ENCODE results near the gene MEOX1. TPM values are rescaled to one million over a fixed set of nuclear protein-coding genes. Genes with fewer than 3 reads are reported as not detected.

MEOX1 gene
- total RNA-seq, 1 experiment from 2014 or later = not detected

DNA sequence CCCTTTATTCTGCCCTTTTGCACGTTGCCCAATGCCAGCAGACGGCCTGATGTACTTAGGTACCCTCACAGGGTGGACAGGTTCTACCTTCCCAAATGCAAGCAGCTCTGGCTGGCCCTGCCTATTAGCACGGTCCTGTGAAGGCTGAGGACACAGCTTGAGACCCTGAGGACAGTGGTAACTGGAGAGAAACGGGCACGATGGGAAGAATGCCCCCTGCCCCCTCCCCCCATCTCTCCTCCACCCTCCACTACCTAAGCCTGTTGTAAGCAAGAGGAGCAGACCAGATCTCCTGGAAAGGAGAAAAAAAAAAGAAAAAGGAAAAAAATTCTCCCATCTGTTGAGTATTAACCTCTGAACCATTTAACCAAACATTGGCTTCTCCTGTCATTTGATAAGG is 34.1 kb downstream of the MEOX1 start:
- Histone ChIP-seq H3K27ac (ENCODE audit: low read length) (no peak overlapping the region), H3K4me2 (ENCODE audit: low read depth, low read length, poor library complexity, severe bottlenecking) (no peak overlapping the region), H2AFZ (ENCODE audit: low read length) (no peak overlapping the region), H3K9ac (ENCODE audit: low read length) (no peak overlapping the region), H3K4me1 (ENCODE audit: low read length) (no peaks in the 10 kb centered on the region), H3K36me3 (ENCODE audit: insufficient read depth, low read length) (no peaks in the 10 kb centered on the region), H3K9me3 (ENCODE audit: low read length) (no peaks in the 10 kb centered on the region), H4K20me1 (ENCODE audit: insufficient read depth, low read depth, low read length) (no peaks in the 10 kb centered on the region), H3K79me2 (ENCODE audit: low read length) (no peaks in the 10 kb centered on the region), H3K9me2 (replicated peaks; ENCODE audit: insufficient read depth, low read length) (no peaks in the 10 kb centered on the region), H3K27me3 (ENCODE audit: low read length) (no peaks in the 10 kb centered on the region), H3K4me3 (ENCODE audit: low read length) (no peak overlapping the region)
- DNase-seq = no peak

DNA sequence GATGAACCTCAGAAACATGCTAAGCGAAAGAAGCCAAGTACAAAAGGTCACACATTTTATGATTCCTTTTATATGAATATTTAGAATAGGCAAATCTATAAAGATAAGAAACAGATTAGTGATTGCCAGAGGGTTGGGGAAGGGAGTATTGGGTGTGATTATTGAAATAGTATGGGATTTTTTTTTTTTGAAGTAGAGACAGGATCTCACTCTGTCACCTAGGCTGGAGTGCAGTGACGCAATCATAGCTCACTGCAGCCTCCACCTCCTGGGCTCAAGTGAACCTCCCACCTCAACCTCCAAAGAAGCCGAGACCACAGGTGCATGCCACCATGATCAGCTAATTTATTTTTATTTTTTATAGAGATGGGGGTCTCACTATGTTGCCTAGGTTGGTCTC is 35.7 kb downstream of the MEOX1 start:
- Histone ChIP-seq H3K27me3 (ENCODE audit: low read length) (no peaks in the 10 kb centered on the region), H4K20me1 (ENCODE audit: insufficient read depth, low read depth, low read length) (no peaks in the 10 kb centered on the region), H3K27ac (ENCODE audit: low read length) (no peak overlapping the region), H3K9me2 (replicated peaks; ENCODE audit: insufficient read depth, low read length) (no peaks in the 10 kb centered on the region), H3K4me2 (ENCODE audit: low read depth, low read length, poor library complexity, severe bottlenecking) (no peak overlapping the region), H3K4me3 (ENCODE audit: low read length) (no peak overlapping the region), H3K9ac (ENCODE audit: low read length) (no peak overlapping the region), H2AFZ (ENCODE audit: low read length) (no peak overlapping the region), H3K36me3 (ENCODE audit: insufficient read depth, low read length) (no peaks in the 10 kb centered on the region), H3K9me3 (ENCODE audit: low read length) (no peaks in the 10 kb centered on the region), H3K79me2 (ENCODE audit: low read length) (no peaks in the 10 kb centered on the region), H3K4me1 (ENCODE audit: low read length) (no peaks in the 10 kb centered on the region)
- no peak for DNase-seq

DNA sequence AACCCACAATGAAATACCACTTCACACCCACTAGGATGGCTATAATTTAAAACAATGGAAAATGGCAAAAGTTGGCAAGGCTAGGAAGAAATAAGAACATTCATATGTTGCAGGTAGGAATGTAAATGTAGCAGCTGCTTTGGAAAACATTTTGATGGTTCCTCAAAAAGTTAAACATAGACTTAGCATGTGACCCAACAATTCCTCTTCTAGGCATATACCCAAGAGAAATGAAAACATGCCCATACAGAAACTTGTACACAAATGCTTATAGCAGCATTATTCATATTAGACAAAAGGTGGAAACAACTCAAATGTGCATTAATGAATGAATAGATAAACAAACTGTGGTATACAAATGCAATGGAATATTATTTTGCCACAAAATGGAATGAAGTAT is 36.1 kb downstream of the MEOX1 start:
- no peak for DNase-seq
- no peaks in the 10 kb centered on the region for H3K27me3 ChIP-seq (ENCODE audit: low read length)

DNA sequence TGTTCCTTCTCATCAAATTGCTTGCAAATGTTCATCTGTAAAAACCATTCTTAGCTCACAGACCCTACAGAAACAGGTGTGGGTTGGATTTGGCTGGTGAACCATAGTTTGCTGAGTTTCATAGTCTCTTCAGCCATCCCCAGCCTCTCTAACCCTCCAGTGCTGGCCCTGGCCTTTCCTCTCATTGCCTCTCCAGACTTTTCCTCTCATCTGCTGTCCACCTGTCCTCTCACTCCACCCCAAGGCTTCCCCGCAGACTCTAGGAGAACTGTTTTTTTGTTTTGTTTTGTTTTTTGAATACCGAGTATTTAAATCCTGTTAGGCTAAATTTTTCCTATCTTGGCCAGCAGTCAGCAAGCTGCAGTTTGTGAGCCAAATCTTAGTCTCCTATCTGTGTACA is 41.1 kb downstream of the MEOX1 start:
- no peaks in the 10 kb centered on the region for H3K36me3 ChIP-seq (ENCODE audit: insufficient read depth, low read length)
- H3K4me3 ChIP-seq (ENCODE audit: low read length) = no peak overlapping the region
- H2AFZ ChIP-seq (ENCODE audit: low read length) = no peak overlapping the region
- H4K20me1 ChIP-seq (ENCODE audit: insufficient read depth, low read depth, low read length) = no peaks in the 10 kb centered on the region
- DNase-seq = no peak
- no peak overlapping the region for H3K4me2 ChIP-seq (ENCODE audit: low read depth, low read length, poor library complexity, severe bottlenecking)
- no peaks in the 10 kb centered on the region for H3K79me2 ChIP-seq (ENCODE audit: low read length)
- H3K27ac ChIP-seq (ENCODE audit: low read length) = no peak overlapping the region
- no peak overlapping the region for H3K9ac ChIP-seq (ENCODE audit: low read length)
- H3K4me1 ChIP-seq (ENCODE audit: low read length) = no peaks in the 10 kb centered on the region
- H3K27me3 ChIP-seq (ENCODE audit: low read length) = no peaks in the 10 kb centered on the region
- H3K9me3 ChIP-seq (ENCODE audit: low read length) = no peaks in the 10 kb centered on the region
- H3K9me2 ChIP-seq (replicated peaks; ENCODE audit: insufficient read depth, low read length) = no peaks in the 10 kb centered on the region

More for the DNA sequence above, 36.1 kb downstream of the MEOX1 start:
- H3K4me1 ChIP-seq (ENCODE audit: low read length) = no peaks in the 10 kb centered on the region
- no peaks in the 10 kb centered on the region for H3K36me3 ChIP-seq (ENCODE audit: insufficient read depth, low read length)
- no peaks in the 10 kb centered on the region for H3K9me2 ChIP-seq (replicated peaks; ENCODE audit: insufficient read depth, low read length)
- no peak overlapping the region for H3K4me2 ChIP-seq (ENCODE audit: low read depth, low read length, poor library complexity, severe bottlenecking)
- H2AFZ ChIP-seq (ENCODE audit: low read length) = no peak overlapping the region
- no peaks in the 10 kb centered on the region for H3K9me3 ChIP-seq (ENCODE audit: low read length)
- no peaks in the 10 kb centered on the region for H3K79me2 ChIP-seq (ENCODE audit: low read length)
- H3K9ac ChIP-seq (ENCODE audit: low read length) = no peak overlapping the region
- no peaks in the 10 kb centered on the region for H4K20me1 ChIP-seq (ENCODE audit: insufficient read depth, low read depth, low read length)
- H3K27ac ChIP-seq (ENCODE audit: low read length) = no peak overlapping the region
- no peak overlapping the region for H3K4me3 ChIP-seq (ENCODE audit: low read length)

DNA sequence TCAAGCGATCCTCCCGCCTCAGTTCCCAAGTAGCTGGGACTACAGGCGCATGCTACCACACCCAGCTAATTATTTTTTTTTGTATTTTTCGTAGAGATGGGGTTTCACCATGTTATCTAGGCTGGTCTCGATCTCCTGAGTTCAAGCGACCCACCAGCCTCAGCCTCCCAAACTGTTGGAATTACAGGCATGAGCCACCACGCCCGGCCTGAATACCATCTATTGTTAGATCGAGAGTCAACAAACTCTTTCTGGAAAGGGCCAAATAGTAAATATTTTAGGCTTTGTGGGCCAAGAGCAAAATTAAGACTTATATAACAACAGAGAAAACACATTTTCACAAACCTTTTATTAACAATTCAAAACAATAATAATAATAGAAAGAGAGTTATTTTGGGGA is 41.6 kb downstream of the MEOX1 start:
- H3K9me2 ChIP-seq (replicated peaks; ENCODE audit: insufficient read depth, low read length) = no peaks in the 10 kb centered on the region
- no peaks in the 10 kb centered on the region for H3K4me1 ChIP-seq (ENCODE audit: low read length)
- H3K4me2 ChIP-seq (ENCODE audit: low read depth, low read length, poor library complexity, severe bottlenecking) = no peak overlapping the region
- no peak overlapping the region for H3K4me3 ChIP-seq (ENCODE audit: low read length)
- H3K9ac ChIP-seq (ENCODE audit: low read length) = no peak overlapping the region
- H3K9me3 ChIP-seq (ENCODE audit: low read length) = no peaks in the 10 kb centered on the region
- H3K79me2 ChIP-seq (ENCODE audit: low read length) = no peaks in the 10 kb centered on the region
- H2AFZ ChIP-seq (ENCODE audit: low read length) = no peak overlapping the region
- no peak for DNase-seq
- H3K36me3 ChIP-seq (ENCODE audit: insufficient read depth, low read length) = no peaks in the 10 kb centered on the region
- H4K20me1 ChIP-seq (ENCODE audit: insufficient read depth, low read depth, low read length) = no peaks in the 10 kb centered on the region
- no peaks in the 10 kb centered on the region for H3K27me3 ChIP-seq (ENCODE audit: low read length)
- no peak overlapping the region for H3K27ac ChIP-seq (ENCODE audit: low read length)

DNA sequence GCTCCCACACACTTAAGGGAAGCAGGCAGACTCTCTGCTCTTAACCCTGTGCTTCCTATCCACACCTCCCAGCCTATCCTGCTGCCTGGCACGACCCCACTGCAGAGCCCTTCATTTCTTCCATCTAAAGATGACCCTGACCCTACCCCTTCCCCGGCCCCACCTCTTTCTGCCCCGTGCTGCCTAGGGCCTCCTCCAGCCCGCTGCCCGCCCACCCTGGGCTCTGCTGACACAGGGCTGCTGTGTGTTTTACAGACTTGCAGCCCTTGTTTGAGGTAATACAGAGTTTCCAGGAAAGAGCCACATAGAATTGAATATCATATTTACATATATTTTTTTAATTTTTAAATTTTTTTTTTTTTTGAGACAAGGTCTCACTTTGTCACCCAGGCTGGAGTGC is 42.0 kb downstream of the MEOX1 start:
- Histone ChIP-seq H3K9me2 (replicated peaks; ENCODE audit: insufficient read depth, low read length) (no peaks in the 10 kb centered on the region), H3K4me3 (ENCODE audit: low read length) (no peak overlapping the region), H3K9ac (ENCODE audit: low read length) (no peak overlapping the region), H3K36me3 (ENCODE audit: insufficient read depth, low read length) (no peaks in the 10 kb centered on the region), H3K79me2 (ENCODE audit: low read length) (no peaks in the 10 kb centered on the region), H3K4me2 (ENCODE audit: low read depth, low read length, poor library complexity, severe bottlenecking) (no peak overlapping the region), H2AFZ (ENCODE audit: low read length) (no peak overlapping the region), H3K4me1 (ENCODE audit: low read length) (no peaks in the 10 kb centered on the region), H3K27ac (ENCODE audit: low read length) (no peak overlapping the region), H3K9me3 (ENCODE audit: low read length) (no peaks in the 10 kb centered on the region), H3K27me3 (ENCODE audit: low read length) (no peaks in the 10 kb centered on the region), H4K20me1 (ENCODE audit: insufficient read depth, low read depth, low read length) (no peaks in the 10 kb centered on the region)
- DNase-seq = no peak

DNA sequence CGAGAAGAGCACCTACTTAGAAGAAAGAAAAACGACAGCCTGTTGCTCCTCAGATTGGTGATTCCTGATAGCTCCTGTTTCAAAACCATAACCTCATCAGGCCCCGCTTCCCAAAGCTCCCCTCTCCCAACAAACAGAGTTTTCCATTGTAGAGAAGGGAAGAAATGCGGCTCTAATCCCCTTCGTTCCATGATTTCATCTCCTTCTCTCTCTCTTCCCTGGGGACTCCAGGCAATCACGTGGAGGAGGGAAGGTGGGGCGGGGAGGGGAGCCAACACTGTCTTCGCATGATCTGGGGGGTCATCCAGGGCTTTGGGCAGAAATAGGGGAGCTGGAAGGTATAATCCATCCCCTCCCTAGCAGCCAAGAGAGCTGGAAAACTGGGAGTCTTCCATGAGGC is 43.4 kb downstream of the MEOX1 start:
- H3K27ac ChIP-seq (ENCODE audit: low read length) = no peak overlapping the region
- H3K9me3 ChIP-seq (ENCODE audit: low read length) = no peaks in the 10 kb centered on the region
- H3K9me2 ChIP-seq (replicated peaks; ENCODE audit: insufficient read depth, low read length) = no peaks in the 10 kb centered on the region
- H3K9ac ChIP-seq (ENCODE audit: low read length) = no peak overlapping the region
- H3K27me3 ChIP-seq (ENCODE audit: low read length) = no peaks in the 10 kb centered on the region
- H3K4me3 ChIP-seq (ENCODE audit: low read length) = no peak overlapping the region
- H3K36me3 ChIP-seq (ENCODE audit: insufficient read depth, low read length) = no peaks in the 10 kb centered on the region
- no peaks in the 10 kb centered on the region for H3K79me2 ChIP-seq (ENCODE audit: low read length)
- no peaks in the 10 kb centered on the region for H3K4me1 ChIP-seq (ENCODE audit: low read length)
- H3K4me2 ChIP-seq (ENCODE audit: low read depth, low read length, poor library complexity, severe bottlenecking) = no peak overlapping the region
- DNase-seq = no peak
- no peaks in the 10 kb centered on the region for H4K20me1 ChIP-seq (ENCODE audit: insufficient read depth, low read depth, low read length)
- H2AFZ ChIP-seq (ENCODE audit: low read length) = no peak overlapping the region

DNA sequence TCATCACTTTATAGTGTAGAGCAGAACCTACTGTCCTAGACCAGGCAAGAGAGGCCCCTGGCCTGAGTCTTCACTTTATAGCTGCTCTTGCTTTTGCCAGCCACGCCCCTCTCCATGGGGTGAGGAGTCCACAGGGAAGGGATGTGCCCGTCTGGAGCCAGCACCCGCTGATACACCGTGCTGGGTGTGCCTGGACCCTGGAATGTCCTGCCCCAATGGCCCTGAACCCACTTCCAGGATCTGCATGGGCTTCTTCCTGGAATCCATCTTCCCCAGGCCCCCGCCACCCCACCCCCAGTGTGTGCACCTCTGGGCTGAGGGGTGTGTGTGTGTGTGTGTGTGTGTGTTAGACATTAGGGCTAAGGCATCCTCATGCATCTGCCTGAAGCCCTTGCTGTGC is 44.9 kb downstream of the MEOX1 start:
- H2AFZ ChIP-seq (ENCODE audit: low read length) = no peak overlapping the region
- H3K4me2 ChIP-seq (ENCODE audit: low read depth, low read length, poor library complexity, severe bottlenecking) = no peak overlapping the region
- H3K27ac ChIP-seq (ENCODE audit: low read length) = no peak overlapping the region
- H3K27me3 ChIP-seq (ENCODE audit: low read length) = no peaks in the 10 kb centered on the region
- no peak overlapping the region for H3K4me3 ChIP-seq (ENCODE audit: low read length)
- no peak for DNase-seq
- H3K4me1 ChIP-seq (ENCODE audit: low read length) = no peaks in the 10 kb centered on the region
- no peaks in the 10 kb centered on the region for H3K36me3 ChIP-seq (ENCODE audit: insufficient read depth, low read length)
- no peaks in the 10 kb centered on the region for H4K20me1 ChIP-seq (ENCODE audit: insufficient read depth, low read depth, low read length)
- H3K9me2 ChIP-seq (replicated peaks; ENCODE audit: insufficient read depth, low read length) = no peaks in the 10 kb centered on the region
- H3K9me3 ChIP-seq (ENCODE audit: low read length) = no peaks in the 10 kb centered on the region; the same call in 1 of the 2 replicates
- no peak overlapping the region for H3K9ac ChIP-seq (ENCODE audit: low read length)
- H3K79me2 ChIP-seq (ENCODE audit: low read length) = no peaks in the 10 kb centered on the region

DNA sequence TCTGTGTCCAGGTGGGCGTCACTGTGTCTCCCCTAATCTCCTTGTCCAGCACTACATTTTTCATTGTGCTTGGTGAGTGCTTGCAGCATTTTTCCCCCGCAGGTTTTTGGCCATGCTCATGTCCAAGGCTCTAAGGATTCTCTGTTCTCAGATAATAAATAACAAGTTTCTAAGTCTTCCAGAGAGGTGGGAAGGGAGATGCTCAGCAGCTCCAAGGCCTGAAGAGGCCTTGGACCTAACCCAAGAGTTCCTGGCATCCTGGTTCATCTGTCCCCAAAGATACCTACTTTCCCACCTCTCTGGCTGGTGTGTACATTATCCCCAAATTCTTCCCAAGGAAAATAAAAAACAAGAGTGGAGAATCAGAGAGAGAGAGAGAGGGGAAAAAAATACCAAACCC is 45.3 kb downstream of the MEOX1 start:
- DNase-seq = no peak
- Histone ChIP-seq H3K4me3 (ENCODE audit: low read length) (no peak overlapping the region), H3K27me3 (ENCODE audit: low read length) (no peaks in the 10 kb centered on the region), H4K20me1 (ENCODE audit: insufficient read depth, low read depth, low read length) (no peaks in the 10 kb centered on the region), H3K36me3 (ENCODE audit: insufficient read depth, low read length) (no peaks in the 10 kb centered on the region), H3K9me2 (replicated peaks; ENCODE audit: insufficient read depth, low read length) (no peaks in the 10 kb centered on the region), H3K9ac (ENCODE audit: low read length) (no peak overlapping the region), H3K27ac (ENCODE audit: low read length) (no peak overlapping the region), H3K4me2 (ENCODE audit: low read depth, low read length, poor library complexity, severe bottlenecking) (no peak overlapping the region), H2AFZ (ENCODE audit: low read length) (no peak overlapping the region), H3K4me1 (ENCODE audit: low read length) (no peaks in the 10 kb centered on the region), H3K79me2 (ENCODE audit: low read length) (no peaks in the 10 kb centered on the region), H3K9me3 (ENCODE audit: low read length) (no peaks in the 10 kb centered on the region; the same call in 1 of the 2 replicates)

All from Karpas-422 (cell line).